Measurements from ENCODE around the gene COL18A1. TPM values are rescaled to one million over a fixed set of nuclear protein-coding genes. Genes with fewer than 3 reads are reported as not detected.
A peak's percentile ranks its signal among the peaks of the same experiment; 100 is the strongest.
"Not testable (repeated sequence)": the region's sequence is repeated elsewhere in the genome, so short reads cannot be mapped to it uniquely, and the experiment has no call there.

COL18A1 gene
- total RNA-seq, 1 donor from 2014 or later, result 187 TPM

- peak; percentile 95 for DNase-seq (ENCODE audit: low read depth)
Measured at GRCh38 chr21:45366931-45367401, 38.0 kb upstream of the COL18A1 start.

- no peak for DNase-seq (ENCODE audit: low read depth)
Measured at GRCh38 chr21:45367402-45368351, 37.3 kb upstream of the COL18A1 start.

- DNase-seq (ENCODE audit: low read depth), result not testable (repeated sequence)
Measured at GRCh38 chr21:45369018-45369417, 35.9 kb upstream of the COL18A1 start.

- no peak for DNase-seq (ENCODE audit: low read depth)
Measured at GRCh38 chr21:45370575-45370974, 34.4 kb upstream of the COL18A1 start.

GRCh38 chr21:45371081-45371480 lies 33.9 kb upstream of the COL18A1 start:
- DNase-seq (ENCODE audit: low read depth), result no peak

GRCh38 chr21:45371655-45372054 lies 33.3 kb upstream of the COL18A1 start:
- DNase-seq (ENCODE audit: low read depth), result no peak

- no peak for DNase-seq (ENCODE audit: low read depth)
Measured at GRCh38 chr21:45372732-45373355, 32.1 kb upstream of the COL18A1 start.

GRCh38 chr21:45373991-45374816 lies 30.8 kb upstream of the COL18A1 start:
- no peak for DNase-seq (ENCODE audit: low read depth)

GRCh38 chr21:45374826-45375455 lies 30.0 kb upstream of the COL18A1 start:
- no peak for DNase-seq (ENCODE audit: low read depth)

GRCh38 chr21:45376459-45377324 lies 28.3 kb upstream of the COL18A1 start:
- no peak for DNase-seq (ENCODE audit: low read depth)

- no peak for DNase-seq (ENCODE audit: low read depth)
Measured at GRCh38 chr21:45377325-45377709, 27.6 kb upstream of the COL18A1 start.

GRCh38 chr21:45377866-45378257 lies 27.1 kb upstream of the COL18A1 start:
- DNase-seq (ENCODE audit: low read depth), result no peak

GRCh38 chr21:45378258-45378966 lies 26.6 kb upstream of the COL18A1 start:
- peak; percentile 4 for DNase-seq (ENCODE audit: low read depth)

GRCh38 chr21:45379171-45379900 lies 25.6 kb upstream of the COL18A1 start:
- DNase-seq (ENCODE audit: low read depth), result no peak

- no peak for DNase-seq (ENCODE audit: low read depth)
Measured at GRCh38 chr21:45379901-45380330, 25.0 kb upstream of the COL18A1 start.

- no peak for DNase-seq (ENCODE audit: low read depth)
Measured at GRCh38 chr21:45380566-45380965, 24.4 kb upstream of the COL18A1 start.

GRCh38 chr21:45381036-45381787 lies 23.8 kb upstream of the COL18A1 start:
- DNase-seq (ENCODE audit: low read depth), result no peak
